Central memory CD8-positive, alpha-beta T cell (primary cell): ENCODE measurements around the gene BRWD1.

Experiments used
- ATAC-seq: fragments of 150-1000 bp; cut with Tn5 transposase; replicated peaks from 2 replicates; pipeline ENCODE4 v1.10.0; 2022; ENCODE audit warnings: mild to moderate bottlenecking, moderate FRiP score, moderate number of reproducible peaks; ENCODE audit not compliant: poor library complexity, severe bottlenecking; ENCODE audit errors: extremely low read depth
- DNase-seq, 2 donors: peaks; one replicate each; pipeline ENCODE4 v3.0.0; 2021; ENCODE audit warnings: low spot score in 2 of 2
- H3K27ac Mint-ChIP-seq: one replicate; pipeline ENCODE4 v1.8.0; 2022; ENCODE audit warnings: low read depth, mild to moderate bottlenecking, moderate library complexity, mixed read lengths
- H3K27me3 Mint-ChIP-seq: one replicate; pipeline ENCODE4 v1.8.0; 2022; ENCODE audit warnings: mixed read lengths
- H3K36me3 Mint-ChIP-seq: one replicate; pipeline ENCODE4 v1.8.0; 2022; ENCODE audit warnings: mild to moderate bottlenecking, moderate library complexity, mixed read lengths; ENCODE audit not compliant: insufficient read depth
- H3K4me1 Mint-ChIP-seq: one replicate; pipeline ENCODE4 v1.8.0; 2022; ENCODE audit warnings: mixed read lengths
- H3K4me3 Mint-ChIP-seq: one replicate; pipeline ENCODE4 v1.8.0; 2022; ENCODE audit warnings: mild to moderate bottlenecking, moderate library complexity, mixed read lengths
- H3K9me3 Mint-ChIP-seq: one replicate; pipeline ENCODE4 v1.8.0; 2022; ENCODE audit warnings: mixed read lengths

BRWD1 gene

GRCh38 chr21:39345440-39345839 is 32.0 kb upstream of the BRWD1 start:
- Mint-ChIP-seq H3K27me3 (no peaks in the 10 kb centered on the region), H3K36me3 (peaks cover 52% of the 10 kb centered on the region), H3K9me3 (no peaks in the 10 kb centered on the region), H3K4me3 (no peak overlapping the region), H3K4me1 (peaks cover 32% of the 10 kb centered on the region), H3K27ac (peak overlapping the region; percentile 58)
- no peak for DNase-seq
- no peak for ATAC-seq

DNA sequence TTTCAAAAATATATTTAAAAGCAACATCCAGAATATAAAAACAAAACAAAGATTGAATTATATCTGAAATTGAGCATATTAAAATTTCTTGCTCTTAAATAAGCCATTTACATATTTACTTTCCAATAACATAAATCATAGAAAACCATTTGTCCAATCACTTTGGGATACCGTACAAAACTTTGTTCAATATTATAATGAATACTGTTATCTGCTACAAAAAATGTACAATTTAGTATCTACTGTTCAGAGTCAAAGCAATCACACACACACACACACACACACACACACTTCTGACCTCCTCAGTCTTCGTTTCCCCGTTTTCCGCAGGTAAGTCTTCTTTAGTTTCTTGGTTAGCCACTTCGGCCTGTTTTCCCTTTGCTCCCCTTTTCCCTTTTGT is 31.4 kb upstream of the BRWD1 start:
- Mint-ChIP-seq H3K36me3 (peaks cover 52% of the 10 kb centered on the region), H3K4me1 (peaks cover 32% of the 10 kb centered on the region), H3K27me3 (no peaks in the 10 kb centered on the region), H3K4me3 (no peak overlapping the region), H3K27ac (peak overlapping the region; percentile 58), H3K9me3 (no peaks in the 10 kb centered on the region)
- no peak for DNase-seq
- ATAC-seq, result no peak

DNA sequence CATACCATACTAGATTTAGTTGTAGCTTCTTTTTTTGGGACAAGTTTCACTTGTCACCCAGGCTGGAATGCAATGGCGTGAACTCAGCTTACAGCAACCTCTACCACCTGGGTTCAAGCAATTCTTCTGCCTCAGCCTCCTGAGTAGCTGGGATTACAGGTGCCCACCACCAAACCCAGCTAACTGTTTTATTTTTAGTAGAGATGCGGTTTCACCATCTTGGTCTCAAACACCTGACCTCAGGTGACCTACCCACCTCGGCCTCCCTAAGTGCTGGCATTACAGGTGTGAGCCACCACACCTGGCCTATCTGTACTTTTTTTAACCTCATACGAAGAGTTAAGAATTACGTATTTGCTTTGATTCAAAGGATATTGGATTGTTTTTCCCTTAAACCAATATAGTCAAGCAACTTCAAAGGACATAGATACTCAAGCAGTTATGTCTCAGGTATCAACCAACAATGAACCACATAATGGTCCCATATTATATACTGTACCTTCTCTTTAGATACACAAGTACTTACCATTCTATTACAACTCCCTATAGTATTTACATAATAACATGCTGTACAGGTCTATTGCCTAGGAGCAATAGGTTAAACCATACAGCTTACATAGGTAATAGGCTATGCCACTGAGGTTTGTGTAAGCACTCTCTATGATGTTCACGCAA is 28.0 kb upstream of the BRWD1 start:
- H3K27me3 Mint-ChIP-seq, result no peaks in the 10 kb centered on the region
- peaks cover 13% of the 10 kb centered on the region for H3K4me1 Mint-ChIP-seq
- no peak overlapping the region for H3K4me3 Mint-ChIP-seq
- peaks cover 30% of the 10 kb centered on the region for H3K36me3 Mint-ChIP-seq
- DNase-seq (no peak), ATAC-seq (no peak)
- H3K27ac Mint-ChIP-seq, result no peak overlapping the region
- H3K9me3 Mint-ChIP-seq, result no peaks in the 10 kb centered on the region

DNA sequence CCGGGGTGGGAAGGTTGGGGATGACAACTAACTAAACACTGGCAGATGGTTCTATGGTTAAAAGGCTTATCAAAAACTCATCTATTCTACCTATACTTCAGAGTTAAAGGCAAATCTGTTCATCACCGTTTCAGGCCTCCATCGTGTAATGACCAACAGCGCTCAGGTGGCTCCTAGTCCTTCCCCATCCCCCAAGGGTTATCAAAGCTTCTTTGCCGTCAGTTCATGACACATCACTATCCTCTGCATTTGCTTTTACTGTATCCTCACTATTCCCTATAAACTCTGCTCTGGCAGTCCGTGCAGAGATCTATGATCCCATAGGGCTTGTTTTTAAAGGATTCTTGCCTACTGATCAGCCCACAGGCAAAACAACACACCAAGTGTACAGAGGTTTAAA is 27.3 kb upstream of the BRWD1 start:
- Mint-ChIP-seq H3K36me3 (peaks cover 29% of the 10 kb centered on the region), H3K4me3 (no peak overlapping the region), H3K9me3 (no peaks in the 10 kb centered on the region), H3K27me3 (no peaks in the 10 kb centered on the region), H3K27ac (no peak overlapping the region), H3K4me1 (peaks cover 10% of the 10 kb centered on the region)
- no peak for DNase-seq
- ATAC-seq, result no peak

DNA sequence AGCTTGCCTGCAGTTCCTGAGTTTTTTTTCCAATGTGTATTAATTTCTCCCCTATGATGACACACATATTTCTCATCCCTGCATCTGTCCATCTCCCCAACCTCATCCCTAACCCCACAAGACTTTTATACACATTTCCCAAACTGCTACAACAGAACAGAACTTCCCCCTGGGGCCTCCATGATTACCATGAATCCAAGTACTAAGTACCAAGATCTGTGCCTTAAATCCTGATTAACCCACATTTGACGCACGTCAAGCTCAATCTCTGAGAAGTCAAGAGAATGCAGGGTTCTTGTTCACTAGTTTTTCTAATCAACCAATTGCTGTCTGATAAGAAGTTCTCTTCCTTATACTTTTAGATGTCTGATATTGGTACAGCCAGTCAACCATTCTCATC is 25.8 kb upstream of the BRWD1 start:
- ATAC-seq (no peak), DNase-seq (no peak)
- H3K27ac Mint-ChIP-seq, result no peak overlapping the region
- no peaks in the 10 kb centered on the region for H3K27me3 Mint-ChIP-seq
- H3K4me3 Mint-ChIP-seq, result no peak overlapping the region
- H3K36me3 Mint-ChIP-seq, result peaks cover 19% of the 10 kb centered on the region
- H3K4me1 Mint-ChIP-seq, result no peaks in the 10 kb centered on the region
- no peaks in the 10 kb centered on the region for H3K9me3 Mint-ChIP-seq

- ATAC-seq (no peak), DNase-seq (no peak)
- Mint-ChIP-seq H3K27me3 (no peaks in the 10 kb centered on the region), H3K4me3 (no peak overlapping the region), H3K9me3 (no peaks in the 10 kb centered on the region), H3K4me1 (no peaks in the 10 kb centered on the region), H3K27ac (no peak overlapping the region), H3K36me3 (no peaks in the 10 kb centered on the region)
Observed at GRCh38 chr21:39336457-39337008, 23.1 kb upstream of the BRWD1 start.

DNA sequence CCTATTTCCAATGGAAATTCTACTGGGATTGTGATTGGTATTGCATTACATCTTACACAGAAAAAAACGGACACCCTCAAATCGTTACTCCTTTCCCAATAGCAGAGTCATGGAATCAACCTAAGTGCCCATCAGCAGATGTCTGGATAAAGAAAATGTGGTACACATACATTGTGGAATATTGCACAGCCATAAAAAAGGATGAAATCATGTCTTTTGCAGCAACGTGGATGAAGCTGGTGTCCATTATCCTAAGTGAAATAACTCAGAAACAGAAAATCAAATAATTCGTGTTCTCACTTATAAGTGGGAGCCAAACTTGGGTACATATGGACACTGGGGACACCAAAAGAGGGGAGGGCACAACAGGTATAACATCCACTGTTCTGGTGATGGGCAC is 21.2 kb upstream of the BRWD1 start:
- Mint-ChIP-seq H3K27ac (no peak overlapping the region), H3K36me3 (no peaks in the 10 kb centered on the region), H3K4me1 (no peaks in the 10 kb centered on the region), H3K9me3 (no peaks in the 10 kb centered on the region), H3K4me3 (no peak overlapping the region), H3K27me3 (no peaks in the 10 kb centered on the region)
- DNase-seq, result no peak
- no peak for ATAC-seq

GRCh38 chr21:39332175-39332574 is 18.7 kb upstream of the BRWD1 start:
- Mint-ChIP-seq H3K4me3 (no peak overlapping the region), H3K9me3 (no peaks in the 10 kb centered on the region), H3K27me3 (no peaks in the 10 kb centered on the region), H3K27ac (no peak overlapping the region), H3K4me1 (no peaks in the 10 kb centered on the region), H3K36me3 (no peaks in the 10 kb centered on the region)
- DNase-seq (no peak), ATAC-seq (no peak)

- Mint-ChIP-seq H3K4me1 (no peaks in the 10 kb centered on the region), H3K36me3 (no peaks in the 10 kb centered on the region), H3K9me3 (no peaks in the 10 kb centered on the region), H3K27me3 (peaks cover 12% of the 10 kb centered on the region), H3K27ac (no peak overlapping the region), H3K4me3 (no peak overlapping the region)
- ATAC-seq (no peak), DNase-seq (no peak)
Observed at GRCh38 chr21:39330001-39330400, 16.6 kb upstream of the BRWD1 start.

DNA sequence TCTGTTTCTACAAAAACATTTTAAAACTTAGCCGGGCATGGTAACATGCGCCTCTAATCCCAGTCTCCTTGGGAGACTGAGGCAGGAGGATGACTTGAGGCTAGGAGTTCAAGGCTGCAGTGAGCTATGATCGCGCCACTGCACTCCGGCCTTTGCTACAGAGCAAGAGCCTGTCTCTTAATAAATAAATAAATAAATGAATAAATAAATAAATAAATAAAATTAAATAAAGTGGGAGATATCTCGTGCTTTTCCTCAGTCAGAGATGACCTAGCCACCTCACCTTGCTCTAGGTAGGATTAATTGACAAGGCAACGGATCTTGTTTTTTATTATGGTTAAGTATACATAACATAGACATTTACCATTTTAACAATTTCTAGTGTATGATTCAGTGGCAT is 14.3 kb upstream of the BRWD1 start:
- DNase-seq (no peak), ATAC-seq (no peak)
- H3K27ac Mint-ChIP-seq, result no peak overlapping the region
- H3K9me3 Mint-ChIP-seq, result no peaks in the 10 kb centered on the region
- peaks cover 12% of the 10 kb centered on the region for H3K27me3 Mint-ChIP-seq
- H3K4me1 Mint-ChIP-seq, result no peaks in the 10 kb centered on the region
- H3K4me3 Mint-ChIP-seq, result no peak overlapping the region
- no peaks in the 10 kb centered on the region for H3K36me3 Mint-ChIP-seq

GRCh38 chr21:39326607-39327307 is 13.3 kb upstream of the BRWD1 start:
- peaks cover 12% of the 10 kb centered on the region for H3K27me3 Mint-ChIP-seq
- no peak overlapping the region for H3K4me3 Mint-ChIP-seq
- ATAC-seq (no peak), DNase-seq (no peak)
- no peaks in the 10 kb centered on the region for H3K9me3 Mint-ChIP-seq
- no peaks in the 10 kb centered on the region for H3K36me3 Mint-ChIP-seq
- no peaks in the 10 kb centered on the region for H3K4me1 Mint-ChIP-seq
- H3K27ac Mint-ChIP-seq, result no peak overlapping the region

- no peak for DNase-seq
- no peaks in the 10 kb centered on the region for H3K36me3 Mint-ChIP-seq
- peaks cover 12% of the 10 kb centered on the region for H3K27me3 Mint-ChIP-seq
- no peak overlapping the region for H3K4me3 Mint-ChIP-seq
- H3K9me3 Mint-ChIP-seq, result no peaks in the 10 kb centered on the region
- ATAC-seq, result no peak
- no peak overlapping the region for H3K27ac Mint-ChIP-seq
- no peaks in the 10 kb centered on the region for H3K4me1 Mint-ChIP-seq
Observed at GRCh38 chr21:39325458-39325857, 12.0 kb upstream of the BRWD1 start.

DNA sequence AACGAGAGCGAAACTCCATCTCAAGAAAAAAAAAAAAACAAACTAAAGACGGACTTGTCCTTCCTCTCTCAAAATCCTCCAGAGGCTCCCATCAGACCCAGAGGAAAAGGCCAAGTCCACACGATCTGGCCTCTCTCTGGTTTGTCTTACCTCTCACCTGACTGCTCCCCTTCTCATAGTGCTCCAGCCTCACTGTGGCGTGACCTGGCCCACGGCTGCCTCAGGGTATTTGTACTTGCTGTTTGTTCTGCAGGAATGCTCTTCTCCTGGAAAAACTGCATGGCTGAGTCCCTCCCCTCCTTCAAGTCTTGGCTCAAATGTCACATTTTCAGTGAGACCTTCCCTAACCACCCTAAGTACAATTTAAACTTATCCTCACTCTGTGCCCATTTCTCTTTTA is 8.0 kb upstream of the BRWD1 start:
- H3K4me1 Mint-ChIP-seq, result no peaks in the 10 kb centered on the region
- no peak overlapping the region for H3K27ac Mint-ChIP-seq
- no peak overlapping the region for H3K4me3 Mint-ChIP-seq

More for the DNA sequence above, 8.0 kb upstream of the BRWD1 start:
- DNase-seq, result no peak
- Mint-ChIP-seq H3K9me3 (no peaks in the 10 kb centered on the region), H3K36me3 (no peaks in the 10 kb centered on the region), H3K27me3 (peaks cover 5% of the 10 kb centered on the region)
- ATAC-seq, result no peak
